Endothelial cell (in vitro differentiated cells): Measurements from ENCODE around the gene HIBCH. TPM values are rescaled to one million over a fixed set of nuclear protein-coding genes. Genes with fewer than 3 reads are reported as not detected.

Source experiments
- DNase-seq: peaks from one replicate; pipeline ENCODE4 v3.0.0; 2021; ENCODE audit warnings: low spot score
- H3K27ac Mint-ChIP-seq: one replicate; pipeline ENCODE4 v1.8.0; 2021; ENCODE audit warnings: mixed read lengths, inconsistent platforms; ENCODE audit not compliant: unreplicated experiment
- H3K27me3 Mint-ChIP-seq: one replicate; pipeline ENCODE4 v1.8.0; 2021; ENCODE audit warnings: mild to moderate bottlenecking, moderate library complexity, mixed read lengths, inconsistent platforms; ENCODE audit not compliant: unreplicated experiment
- H3K36me3 Mint-ChIP-seq: one replicate; pipeline ENCODE4 v1.8.0; 2021; ENCODE audit warnings: mild to moderate bottlenecking, low read depth, mixed read lengths, inconsistent platforms; ENCODE audit not compliant: unreplicated experiment
- H3K4me1 Mint-ChIP-seq: one replicate; pipeline ENCODE4 v1.8.0; 2021; ENCODE audit warnings: mild to moderate bottlenecking, mixed read lengths, inconsistent platforms; ENCODE audit not compliant: unreplicated experiment
- H3K4me3 Mint-ChIP-seq: one replicate; pipeline ENCODE4 v1.8.0; 2021; ENCODE audit warnings: mild to moderate bottlenecking, mixed read lengths, inconsistent platforms; ENCODE audit not compliant: unreplicated experiment
- H3K9me3 Mint-ChIP-seq: one replicate; pipeline ENCODE4 v1.8.0; 2021; ENCODE audit warnings: mixed read lengths, inconsistent platforms; ENCODE audit not compliant: unreplicated experiment
- long read RNA-seq: library from polyadenylated mRNA; unstranded; transcript quantifications from one replicate; pipeline ENCODE4 v2.0.0, GENCODE V29; 2020; ENCODE audit not compliant: unreplicated experiment
- total RNA-seq: library from RNA; stranded (reverse); fragmentation: NEBNext Ultra II Directional; extraction: Animal tissue kit (Norgen Biotek cat#: 25700); gene quantifications from one replicate; pipeline ENCODE4 v1.2.1, GENCODE V29; 2021; ENCODE audit not compliant: unreplicated experiment
- TF ChIP-seq, protein P1 (sequence below): fragments of 200-600 bp; sonication (generic); IDR thresholded peaks from one replicate; pipeline ENCODE4 v1.5.0; 2021; ENCODE audit warnings: antibody characterized with exemption; ENCODE audit not compliant: unreplicated experiment

Gene HIBCH, protein sequence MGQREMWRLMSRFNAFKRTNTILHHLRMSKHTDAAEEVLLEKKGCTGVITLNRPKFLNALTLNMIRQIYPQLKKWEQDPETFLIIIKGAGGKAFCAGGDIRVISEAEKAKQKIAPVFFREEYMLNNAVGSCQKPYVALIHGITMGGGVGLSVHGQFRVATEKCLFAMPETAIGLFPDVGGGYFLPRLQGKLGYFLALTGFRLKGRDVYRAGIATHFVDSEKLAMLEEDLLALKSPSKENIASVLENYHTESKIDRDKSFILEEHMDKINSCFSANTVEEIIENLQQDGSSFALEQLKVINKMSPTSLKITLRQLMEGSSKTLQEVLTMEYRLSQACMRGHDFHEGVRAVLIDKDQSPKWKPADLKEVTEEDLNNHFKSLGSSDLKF
- 29.8 TPM for total RNA-seq
- long read RNA-seq, transcript HIBCH-202 (13 exons, 2,463 nt), result minor isoform, 5 of 46 reads
- long read RNA-seq, transcript HIBCH-201 (14 exons, 1,939 nt), result major isoform, 31 of 46 reads
- long read RNA-seq, partial matches to known transcripts, result 2 of 46 reads
- long read RNA-seq, other reads (novel, unspliced or antisense), result 8 of 46 reads

DNA sequence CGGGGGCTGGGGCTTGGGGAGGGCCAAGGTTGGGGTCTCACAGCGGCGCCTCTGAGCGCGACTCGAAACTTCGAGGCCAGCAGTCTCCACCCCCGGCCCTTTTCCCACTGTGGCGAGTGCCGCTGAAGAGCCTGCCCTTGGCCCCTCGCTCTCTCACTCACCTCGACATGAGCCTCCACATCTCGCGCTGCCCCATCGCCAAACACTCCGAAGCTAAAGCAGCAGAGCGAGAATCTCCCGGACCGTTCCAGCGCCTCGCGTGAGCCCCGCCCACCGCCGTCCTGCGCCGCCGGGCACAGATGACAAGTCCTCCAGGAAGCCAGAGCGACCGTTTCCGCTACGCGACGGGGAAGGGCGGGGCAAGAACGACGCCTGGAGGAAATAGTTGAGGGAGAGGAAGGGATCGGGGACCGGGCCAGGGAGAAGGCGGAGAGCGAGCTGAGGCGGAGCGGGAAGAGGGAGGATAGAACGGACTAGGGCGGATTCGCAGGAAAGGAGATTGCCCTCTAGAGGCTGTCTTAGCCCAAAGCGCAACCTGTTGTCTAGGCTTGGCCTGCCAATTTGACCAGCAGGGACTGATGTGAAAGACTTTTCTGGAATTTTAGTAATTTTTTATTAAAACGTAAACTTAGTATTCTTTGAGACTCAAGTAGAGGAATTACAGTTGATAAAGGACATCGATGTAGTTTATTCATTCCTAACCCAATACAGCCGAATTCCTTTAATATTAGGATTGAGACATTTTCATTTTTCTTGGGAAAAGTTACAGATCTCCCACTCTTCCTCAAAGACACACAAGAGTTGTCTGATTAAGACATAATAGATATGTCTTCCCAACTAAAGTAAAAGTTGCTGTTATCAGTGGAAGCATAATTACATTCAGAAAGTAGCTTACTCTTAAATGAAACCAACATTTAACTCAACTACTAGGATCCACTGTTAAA lies at the start of gene HIBCH:
HIBCH (minus strand) TSS at position 272 of the 944 bp plus-strand sequence; CDS start at position 196, 76 bp downstream.
- Mint-ChIP-seq H3K36me3 (peaks cover 4% of the 10 kb centered on the region), H3K9me3 (no peaks in the 10 kb centered on the region), H3K4me3 (peak within 1 kb of the TSS; percentile 96), H3K4me1 (peaks cover 25% of the 10 kb centered on the region), H3K27me3 (no peaks in the 10 kb centered on the region), H3K27ac (peak within 1 kb of the TSS; percentile 79)
- peak; percentile 98 for DNase-seq
- TF ChIP-seq, protein P1, sequence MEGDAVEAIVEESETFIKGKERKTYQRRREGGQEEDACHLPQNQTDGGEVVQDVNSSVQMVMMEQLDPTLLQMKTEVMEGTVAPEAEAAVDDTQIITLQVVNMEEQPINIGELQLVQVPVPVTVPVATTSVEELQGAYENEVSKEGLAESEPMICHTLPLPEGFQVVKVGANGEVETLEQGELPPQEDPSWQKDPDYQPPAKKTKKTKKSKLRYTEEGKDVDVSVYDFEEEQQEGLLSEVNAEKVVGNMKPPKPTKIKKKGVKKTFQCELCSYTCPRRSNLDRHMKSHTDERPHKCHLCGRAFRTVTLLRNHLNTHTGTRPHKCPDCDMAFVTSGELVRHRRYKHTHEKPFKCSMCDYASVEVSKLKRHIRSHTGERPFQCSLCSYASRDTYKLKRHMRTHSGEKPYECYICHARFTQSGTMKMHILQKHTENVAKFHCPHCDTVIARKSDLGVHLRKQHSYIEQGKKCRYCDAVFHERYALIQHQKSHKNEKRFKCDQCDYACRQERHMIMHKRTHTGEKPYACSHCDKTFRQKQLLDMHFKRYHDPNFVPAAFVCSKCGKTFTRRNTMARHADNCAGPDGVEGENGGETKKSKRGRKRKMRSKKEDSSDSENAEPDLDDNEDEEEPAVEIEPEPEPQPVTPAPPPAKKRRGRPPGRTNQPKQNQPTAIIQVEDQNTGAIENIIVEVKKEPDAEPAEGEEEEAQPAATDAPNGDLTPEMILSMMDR, result peak; percentile 29

DNA sequence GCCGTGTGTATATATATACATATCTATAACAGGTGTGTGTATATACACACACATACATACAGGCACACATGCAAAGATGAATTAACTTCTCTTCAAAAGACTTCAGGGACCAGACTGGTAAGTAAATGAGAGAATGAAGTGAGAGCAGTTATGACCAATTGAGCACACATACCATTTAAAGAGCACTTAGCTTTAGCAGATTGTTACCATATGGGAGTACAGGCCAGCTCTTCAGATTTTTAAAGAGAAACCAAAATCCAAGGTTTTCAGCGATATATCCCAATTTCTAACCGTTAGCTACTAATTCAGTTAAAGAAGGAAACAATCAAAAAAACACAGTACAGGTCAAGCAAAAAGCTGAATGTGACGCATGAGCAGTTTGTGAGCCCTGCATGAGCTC lies 47.5 kb upstream of the HIBCH start:
- H3K9me3 Mint-ChIP-seq, result no peaks in the 10 kb centered on the region
- H3K4me3 Mint-ChIP-seq, result no peak overlapping the region
- no peak overlapping the region for H3K27ac Mint-ChIP-seq
- TF ChIP-seq, protein P1, result no peak
- peaks cover 3% of the 10 kb centered on the region for H3K36me3 Mint-ChIP-seq
- H3K4me1 Mint-ChIP-seq, result no peaks in the 10 kb centered on the region
- DNase-seq, result no peak
- H3K27me3 Mint-ChIP-seq, result no peaks in the 10 kb centered on the region

DNA sequence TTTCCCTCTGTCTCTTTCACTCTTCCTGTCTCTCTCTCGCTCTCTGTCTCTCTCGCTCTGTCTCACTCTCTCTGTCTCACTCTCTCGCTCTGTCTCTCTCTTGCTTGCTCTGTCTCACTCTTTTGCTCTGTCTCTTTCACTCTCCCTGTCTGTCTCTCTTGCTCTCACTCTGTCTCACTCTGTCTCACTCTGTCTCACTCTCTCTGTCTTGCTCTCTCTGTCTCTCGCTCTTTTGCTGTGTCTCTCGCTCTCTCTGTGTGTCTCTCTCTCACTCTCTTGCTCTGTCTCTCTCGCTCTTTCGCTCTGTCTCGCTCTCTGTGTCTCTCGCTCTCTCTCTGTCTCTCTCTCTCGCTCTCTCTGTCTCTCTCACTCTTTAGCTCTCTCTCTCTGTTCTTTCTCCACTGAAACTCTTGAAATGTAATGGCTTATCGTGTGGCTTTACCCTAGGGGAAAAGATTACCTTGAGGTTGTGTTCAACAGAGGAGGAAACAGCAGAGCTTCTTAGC lies 46.7 kb upstream of the HIBCH start:
- Mint-ChIP-seq H3K36me3 (peaks cover 3% of the 10 kb centered on the region), H3K27ac (no peak overlapping the region), H3K4me3 (no peak overlapping the region), H3K27me3 (no peaks in the 10 kb centered on the region), H3K4me1 (no peaks in the 10 kb centered on the region), H3K9me3 (no peaks in the 10 kb centered on the region)
- DNase-seq, result no peak
- TF ChIP-seq, protein P1, result no peak

DNA sequence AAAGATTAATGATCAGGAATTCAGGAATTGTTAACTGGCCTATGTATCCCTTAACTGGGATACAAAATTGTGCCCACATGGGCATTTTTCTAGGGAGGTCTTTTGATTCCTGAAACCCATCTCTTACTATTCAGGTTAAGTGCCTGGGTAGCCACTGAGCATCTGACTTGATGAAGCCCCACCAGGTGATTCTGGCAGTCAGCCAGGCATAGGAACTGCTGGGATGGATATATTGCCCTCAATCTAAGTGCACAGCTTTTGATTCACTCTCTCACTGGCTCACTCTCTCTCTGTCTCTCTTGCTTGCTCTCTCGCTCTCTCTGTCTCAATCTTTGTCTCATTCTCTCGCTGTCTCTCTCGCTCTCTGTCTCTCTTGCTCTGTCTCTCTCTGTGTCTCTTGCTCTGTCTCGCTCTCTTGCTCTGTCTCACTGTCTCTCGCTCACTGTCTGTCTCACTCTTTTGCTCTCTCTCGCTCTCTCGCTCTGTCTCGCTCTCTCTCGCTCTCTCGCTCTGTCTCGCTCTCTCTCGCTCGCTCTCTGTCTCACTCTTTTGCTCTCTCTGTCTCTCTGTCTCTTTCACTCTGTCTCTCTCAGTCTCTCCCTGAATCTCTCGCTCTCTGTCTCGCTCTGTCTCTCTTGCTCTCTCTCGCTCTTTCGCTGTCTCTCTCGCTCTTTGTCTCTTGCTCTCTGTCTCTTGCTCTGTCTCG lies 46.0 kb upstream of the HIBCH start:
- no peaks in the 10 kb centered on the region for H3K4me1 Mint-ChIP-seq
- no peaks in the 10 kb centered on the region for H3K9me3 Mint-ChIP-seq
- no peak overlapping the region for H3K4me3 Mint-ChIP-seq
- TF ChIP-seq, protein P1, result no peak
- no peak overlapping the region for H3K27ac Mint-ChIP-seq
- peaks cover 3% of the 10 kb centered on the region for H3K36me3 Mint-ChIP-seq
- no peak for DNase-seq
- H3K27me3 Mint-ChIP-seq, result no peaks in the 10 kb centered on the region
